Ovary (tissue), 10 donors: ENCODE results near the gene HPS6. TPM values are rescaled to one million over a fixed set of nuclear protein-coding genes. Genes with fewer than 3 reads are reported as not detected.

Experiments
- DNase-seq, 5 donors: peaks; one replicate each; pipeline ENCODE4 v3.0.0-alpha.2; 2019 to 2020
- H3K27ac ChIP-seq, 2 donors: fragments of 200-600 bp; one replicate each; pipeline versions ENCODE4 v1.5.1 to v1.8.0; 2019 to 2022
- H3K27me3 ChIP-seq: fragments of 200-600 bp; one replicate; pipeline ENCODE4 v1.8.0; 2022
- H3K36me3 ChIP-seq: fragments of 200-600 bp; sonication (generic); one replicate; pipeline ENCODE4 v1.5.1; 2019
- H3K4me1 ChIP-seq: one replicate; pipeline ENCODE4 v1.8.1; 2013; ENCODE audit warnings: mild to moderate bottlenecking, moderate library complexity; ENCODE audit not compliant: insufficient read depth
- H3K4me3 ChIP-seq: fragments of 200-600 bp; sonication (generic); one replicate; pipeline ENCODE4 v1.5.1; 2017
- H3K9me3 ChIP-seq, 2 donors: fragments of 200-600 bp in 1 of 2; sonication (generic) in 1 of 2; one replicate each; pipeline versions ENCODE4 v1.5.1 to v1.8.1; 2013 to 2019; ENCODE audit warnings: mild to moderate bottlenecking in 1 of 2, moderate library complexity in 1 of 2
- EP300 ChIP-seq: sonication (generic); formaldehyde crosslinking; IDR thresholded peaks from one replicate; pipeline ENCODE4 v1.6.1; 2017; ENCODE audit warnings: antibody characterized with exemption
- POLR2A ChIP-seq: fragments of 450-650 bp; IDR thresholded peaks from one replicate; pipeline ENCODE4 v1.6.1; 2017; ENCODE audit warnings: antibody characterized with exemption, mild to moderate bottlenecking, moderate library complexity
- WGBS, 3 donors: extraction: QIAGEN DNeasy Blood & Tissue Kit in 1 of 3; methylation state at CpG; one replicate each; pipeline versions ENCODE4 v1.1.5 to v1.1.7; 2013 to 2017; 5-methylcytosine and 5-hydroxymethylcytosine counted together
- intact Hi-C, 4 donors: fragments of 100-400 bp; cut with DNase I; formaldehyde crosslinking; loops; one replicate each; pipeline versions ENCODE4 v1.11.0 to v1.15.1; 2022 to 2023
- long read RNA-seq, 3 donors: library from polyadenylated mRNA in 2 of 3; unstranded in 2 of 3; transcript quantifications; one replicate each; pipeline ENCODE4 v2.0.0 and lab custom pipeline, GENCODE V29; 2021 to 2026
- polyA plus RNA-seq, 2 donors: library from polyadenylated mRNA; stranded (reverse); fragments of 200-250 nt in 1 of 2; fragments of 350-450 nt in 1 of 2; fragmentation: Illumina TruSeq in 1 of 2; extraction: RNeasy Lipid Tissue Mini Kit (QIAGEN cat#74804) in 1 of 2; gene quantifications; one replicate each; pipeline ENCODE4 v1.2.3, GENCODE V29; 2013 to 2014
- total RNA-seq, 7 donors: library from RNA; depleted of rRNA in 2 of 7; stranded (reverse); fragments of >200 nt in 2 of 7; fragmentation: NEBNext Ultra II Directional in 3 of 7; extraction: Animal tissue kit (Norgen Biotek cat#: 25700) in 3 of 7; gene quantifications; one replicate each; pipeline versions ENCODE4 v1.1.0 to v1.2.4, GENCODE V29; 2016 to 2023
- TF ChIP-seq, protein P1 (sequence below), 3 donors: fragments of 450-650 bp in 2 of 3; fragments of 200-600 bp in 1 of 3; IDR thresholded peaks; one replicate each; pipeline versions ENCODE4 v1.5.1 to v1.8.0; 2016 to 2022; ENCODE audit warnings: antibody characterized with exemption in 3 of 3, mild to moderate bottlenecking in 1 of 3
- donor health status: DM: no; HTN: no; CAD: no; lungs with moderate emphysema.
- donor health status: DM: no; HTN: no; CAD: no.
- donor health status: Bipolar disorder and iron deficiency.
- donor health status: DM: yes; HTN: yes; CAD: no.
- donor health status: DM: no; HTN: no; CAD: no.
- donor health status: DM: yes; HTN: yes; CAD: no.

HPS6 gene
- total RNA-seq: 10 to 100 TPM; 14.4 to 20.9 (median 16.9) TPM
- 1 to 10 TPM; 2.6 to 7.6 TPM for polyA plus RNA-seq
- long read RNA-seq, donor 1, transcript HPS6-201 (1 exons, 2,649 nt): major isoform, 5 of 5 reads
- long read RNA-seq, donor 1, partial matches to known transcripts: 0 of 5 reads
- long read RNA-seq, donor 1, other reads (novel, unspliced or antisense): 0 of 5 reads
- long read RNA-seq, donor 2, transcript HPS6-201 (1 exons, 2,649 nt): major isoform, 12 of 12 reads
- long read RNA-seq, donor 2, partial matches to known transcripts: 0 of 12 reads
- long read RNA-seq, donor 2, other reads (novel, unspliced or antisense): 0 of 12 reads
- long read RNA-seq, donor 3, transcript HPS6-201 (1 exons, 2,649 nt): major isoform, 62 of 62 reads
- long read RNA-seq, donor 3, partial matches to known transcripts: 0 of 62 reads
- long read RNA-seq, donor 3, other reads (novel, unspliced or antisense): 0 of 62 reads

DNA sequence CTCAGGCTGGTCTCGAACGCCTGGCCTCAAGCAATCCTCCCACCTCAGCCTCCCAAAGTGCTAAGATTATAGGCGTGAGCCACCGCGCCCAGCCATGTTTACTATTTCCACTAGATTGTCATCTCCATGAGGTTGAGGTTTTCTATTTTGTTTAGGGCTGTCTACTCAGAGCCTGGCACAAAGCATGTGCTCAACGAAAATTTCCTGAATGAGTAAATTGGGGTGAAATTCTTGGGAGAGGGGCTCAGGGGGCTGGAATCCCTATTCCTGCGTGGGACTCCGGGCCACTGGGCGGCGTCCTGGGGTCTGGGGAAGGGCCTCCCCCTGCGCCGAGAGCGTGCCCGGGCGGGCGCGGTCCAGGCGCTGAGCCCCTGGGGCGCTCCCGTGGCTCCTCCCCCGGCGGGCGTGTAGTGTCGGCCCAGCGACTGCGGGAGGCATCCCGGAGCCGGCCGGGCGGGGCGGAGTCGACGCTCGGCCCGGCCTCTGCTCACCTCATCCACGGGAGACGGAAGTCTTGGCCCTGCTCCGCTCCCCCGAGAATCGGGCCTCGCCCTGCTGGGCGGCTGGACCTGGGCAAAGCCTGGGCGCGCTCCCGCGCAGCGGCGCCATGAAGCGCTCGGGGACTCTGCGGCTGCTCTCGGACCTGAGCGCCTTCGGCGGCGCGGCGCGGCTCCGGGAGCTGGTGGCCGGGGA is at the start of gene HPS6:
Gene HPS6, plus strand, starts transcription at position 482 of the 693 bp plus-strand sequence. Its CDS starts 126 bp downstream, at position 608.
- 0 to 2% (median 1%) methylated on average over 52 to 61 of the region's 61 CpGs for WGBS, 3 donors
- H3K36me3 ChIP-seq: no peaks in the 10 kb centered on the region
- DNase-seq: peak; percentile 88 to 92 (median 89)
- H3K27ac ChIP-seq: peak within 1 kb of the TSS; percentile 77 to 86
- peak; percentile 67 for TF ChIP-seq POLR2A
- TF ChIP-seq, protein P1, sequence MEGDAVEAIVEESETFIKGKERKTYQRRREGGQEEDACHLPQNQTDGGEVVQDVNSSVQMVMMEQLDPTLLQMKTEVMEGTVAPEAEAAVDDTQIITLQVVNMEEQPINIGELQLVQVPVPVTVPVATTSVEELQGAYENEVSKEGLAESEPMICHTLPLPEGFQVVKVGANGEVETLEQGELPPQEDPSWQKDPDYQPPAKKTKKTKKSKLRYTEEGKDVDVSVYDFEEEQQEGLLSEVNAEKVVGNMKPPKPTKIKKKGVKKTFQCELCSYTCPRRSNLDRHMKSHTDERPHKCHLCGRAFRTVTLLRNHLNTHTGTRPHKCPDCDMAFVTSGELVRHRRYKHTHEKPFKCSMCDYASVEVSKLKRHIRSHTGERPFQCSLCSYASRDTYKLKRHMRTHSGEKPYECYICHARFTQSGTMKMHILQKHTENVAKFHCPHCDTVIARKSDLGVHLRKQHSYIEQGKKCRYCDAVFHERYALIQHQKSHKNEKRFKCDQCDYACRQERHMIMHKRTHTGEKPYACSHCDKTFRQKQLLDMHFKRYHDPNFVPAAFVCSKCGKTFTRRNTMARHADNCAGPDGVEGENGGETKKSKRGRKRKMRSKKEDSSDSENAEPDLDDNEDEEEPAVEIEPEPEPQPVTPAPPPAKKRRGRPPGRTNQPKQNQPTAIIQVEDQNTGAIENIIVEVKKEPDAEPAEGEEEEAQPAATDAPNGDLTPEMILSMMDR (IDR thresholded peaks at IDR 0.05): no peak
- H3K4me1 ChIP-seq: peaks cover 7% of the 10 kb centered on the region
- intact Hi-C loops: loop anchor here in 2 of 4 donors (5.0 to 10.0 kb wide), 2 partner anchors 50 to 52 kb away; no protein-coding TSS in a partner anchor
- H3K4me3 ChIP-seq: peak within 1 kb of the TSS; percentile 83
- H3K9me3 ChIP-seq: no peaks in the 10 kb centered on the region
- H3K27me3 ChIP-seq: no peaks in the 10 kb centered on the region

DNA sequence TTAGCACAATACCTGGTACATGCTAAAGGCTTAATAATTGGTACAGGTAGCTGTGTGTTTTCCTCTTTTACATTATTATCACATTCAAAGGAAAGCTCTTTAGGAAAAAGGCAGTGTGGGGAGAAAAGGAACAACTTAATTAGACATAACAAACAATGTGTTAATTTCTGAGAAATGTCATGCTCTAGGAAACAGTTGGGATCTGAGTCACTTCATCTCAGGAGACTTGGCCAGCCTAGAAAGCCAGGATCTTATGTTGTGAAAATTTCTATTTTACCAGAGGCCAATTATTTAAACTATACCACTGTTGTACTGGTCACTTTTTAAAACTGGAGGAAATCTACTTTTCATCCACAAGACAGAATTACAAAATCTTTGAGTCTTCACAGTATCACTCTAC is 48.7 kb upstream of the HPS6 start:
- H3K9me3 ChIP-seq: no peaks in the 10 kb centered on the region
- H3K4me1 ChIP-seq: no peaks in the 10 kb centered on the region
- no peak overlapping the region for H3K4me3 ChIP-seq
- H3K27ac ChIP-seq: no peak overlapping the region
- intact Hi-C loops: loop anchor here in 2 of 4 donors (10.0 kb wide), 3 partner anchors 122 to 412 kb away; partner anchors contain the start of gene FGF8 (in 1 of the 2)
- TF ChIP-seq EP300 (no peak), POLR2A (no peak)
- DNase-seq: no peak
- no peaks in the 10 kb centered on the region for H3K27me3 ChIP-seq
- H3K36me3 ChIP-seq: no peaks in the 10 kb centered on the region

DNA sequence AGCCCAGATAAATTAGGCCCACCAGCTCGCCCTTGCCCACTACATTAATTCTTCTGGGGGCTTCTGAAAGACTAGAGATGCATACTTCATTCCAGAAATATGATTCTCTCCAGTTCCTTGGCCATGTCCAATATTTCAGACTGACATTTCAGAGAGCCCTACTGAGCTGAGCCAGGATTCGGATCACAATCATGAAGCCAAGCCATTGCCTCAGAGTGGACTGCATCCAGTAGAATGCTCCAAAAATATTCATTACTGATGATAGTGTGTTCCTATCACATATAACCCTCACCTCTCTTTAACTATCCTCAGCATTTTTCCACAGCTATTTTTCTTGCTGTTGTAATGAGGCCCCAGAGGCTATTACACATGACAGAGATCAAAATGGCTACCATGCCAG is 47.9 kb upstream of the HPS6 start:
- no peaks in the 10 kb centered on the region for H3K27me3 ChIP-seq
- TF ChIP-seq, protein P1 (IDR thresholded peaks at IDR 0.05): no peak
- TF ChIP-seq EP300: no peak
- TF ChIP-seq POLR2A: no peak
- DNase-seq: no peak
- WGBS, 3 donors: 78 to 94% (median 87%) methylated on average over 2 of the region's 2 CpGs
- no peak overlapping the region for H3K4me3 ChIP-seq
- H3K27ac ChIP-seq: no peak overlapping the region
- H3K36me3 ChIP-seq: no peaks in the 10 kb centered on the region
- intact Hi-C loops: loop anchor here in 2 of 4 donors (10.0 kb wide), 3 partner anchors 122 to 412 kb away; partner anchors contain the start of gene FGF8 (in 1 of the 2)
- no peaks in the 10 kb centered on the region for H3K9me3 ChIP-seq
- H3K4me1 ChIP-seq: no peaks in the 10 kb centered on the region

DNA sequence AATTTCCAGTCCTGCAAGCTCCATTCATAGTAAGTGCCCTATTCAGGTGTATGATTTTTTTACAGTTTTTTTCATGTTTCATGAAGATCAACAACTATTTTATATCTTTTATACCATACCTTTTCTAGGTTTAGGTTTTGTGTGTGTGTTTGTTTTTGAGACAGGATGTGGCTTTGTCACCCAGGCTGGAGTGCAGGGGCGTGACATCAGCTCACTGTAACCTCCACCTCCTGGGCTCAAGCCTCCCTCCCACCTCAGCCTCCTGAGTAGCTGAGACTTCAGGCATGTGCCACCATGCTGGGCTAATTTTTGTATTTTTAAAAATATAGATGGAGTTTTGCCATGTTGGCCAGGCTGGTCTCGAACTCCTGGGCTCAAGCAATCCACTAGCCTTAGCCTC is 44.2 kb upstream of the HPS6 start:
- Histone ChIP-seq H3K27me3 (no peaks in the 10 kb centered on the region), H3K4me3 (no peak overlapping the region), H3K9me3 (no peaks in the 10 kb centered on the region), H3K36me3 (no peaks in the 10 kb centered on the region), H3K27ac (no peak overlapping the region), H3K4me1 (no peaks in the 10 kb centered on the region)
- intact Hi-C loops: no loop called here
- TF ChIP-seq, protein P1 (IDR thresholded peaks at IDR 0.05): no peak
- TF ChIP-seq POLR2A: no peak
- no peak for TF ChIP-seq EP300
- no peak for DNase-seq
- 96 to 100% (median 100%) methylated on average over 2 of the region's 2 CpGs for WGBS, 3 donors
